Parathyroid adenoma (tissue), 2 donors: ENCODE measurements around the gene EOMES.

Experiments
- H2AFZ ChIP-seq: fragments of 300-600 bp; sonication (generic); one replicate; pipeline ENCODE4 v1.7.0; 2017; ENCODE audit warnings: antibody characterized with exemption, mild to moderate bottlenecking
- H3K27ac ChIP-seq: fragments of 300-600 bp; sonication (generic); one replicate; pipeline ENCODE4 v1.7.0; 2017
- H3K27me3 ChIP-seq: fragments of 300-600 bp; sonication (generic); one replicate; pipeline ENCODE4 v1.7.0; 2017; ENCODE audit warnings: low read length; ENCODE audit not compliant: control insufficient read depth, insufficient read depth
- H3K36me3 ChIP-seq: fragments of 300-600 bp; sonication (generic); one replicate; pipeline ENCODE4 v1.7.0; 2017; ENCODE audit warnings: low read length; ENCODE audit not compliant: control insufficient read depth, insufficient read depth
- H3K4me1 ChIP-seq: fragments of 300-600 bp; sonication (generic); one replicate; pipeline ENCODE4 v1.7.0; 2017; ENCODE audit warnings: control low read depth
- H3K4me2 ChIP-seq: fragments of 300-600 bp; sonication (generic); one replicate; pipeline ENCODE4 v1.7.0; 2017; ENCODE audit warnings: low read length
- H3K4me3 ChIP-seq: fragments of 300-600 bp; sonication (generic); one replicate; pipeline ENCODE4 v1.7.0; 2017; ENCODE audit warnings: low read depth, low read length
- H3K79me2 ChIP-seq: fragments of 300-600 bp; sonication (generic); one replicate; pipeline ENCODE4 v1.7.0; 2017; ENCODE audit warnings: control low read depth
- H3K9ac ChIP-seq: fragments of 300-600 bp; sonication (generic); one replicate; pipeline ENCODE4 v1.7.0; 2017; ENCODE audit warnings: mild to moderate bottlenecking
- H3K9me3 ChIP-seq: fragments of 300-600 bp; sonication (generic); one replicate; pipeline ENCODE4 v1.7.0; 2017; ENCODE audit warnings: low read length; ENCODE audit not compliant: control insufficient read depth
- TF ChIP-seq, protein P1 (sequence below): fragments of 300-600 bp; sonication (generic); IDR thresholded peaks from one replicate; pipeline ENCODE4 v1.7.0; 2017; ENCODE audit warnings: antibody characterized with exemption, mild to moderate bottlenecking
- donor health status: primary hyperparathyroidism.

Gene EOMES

DNA sequence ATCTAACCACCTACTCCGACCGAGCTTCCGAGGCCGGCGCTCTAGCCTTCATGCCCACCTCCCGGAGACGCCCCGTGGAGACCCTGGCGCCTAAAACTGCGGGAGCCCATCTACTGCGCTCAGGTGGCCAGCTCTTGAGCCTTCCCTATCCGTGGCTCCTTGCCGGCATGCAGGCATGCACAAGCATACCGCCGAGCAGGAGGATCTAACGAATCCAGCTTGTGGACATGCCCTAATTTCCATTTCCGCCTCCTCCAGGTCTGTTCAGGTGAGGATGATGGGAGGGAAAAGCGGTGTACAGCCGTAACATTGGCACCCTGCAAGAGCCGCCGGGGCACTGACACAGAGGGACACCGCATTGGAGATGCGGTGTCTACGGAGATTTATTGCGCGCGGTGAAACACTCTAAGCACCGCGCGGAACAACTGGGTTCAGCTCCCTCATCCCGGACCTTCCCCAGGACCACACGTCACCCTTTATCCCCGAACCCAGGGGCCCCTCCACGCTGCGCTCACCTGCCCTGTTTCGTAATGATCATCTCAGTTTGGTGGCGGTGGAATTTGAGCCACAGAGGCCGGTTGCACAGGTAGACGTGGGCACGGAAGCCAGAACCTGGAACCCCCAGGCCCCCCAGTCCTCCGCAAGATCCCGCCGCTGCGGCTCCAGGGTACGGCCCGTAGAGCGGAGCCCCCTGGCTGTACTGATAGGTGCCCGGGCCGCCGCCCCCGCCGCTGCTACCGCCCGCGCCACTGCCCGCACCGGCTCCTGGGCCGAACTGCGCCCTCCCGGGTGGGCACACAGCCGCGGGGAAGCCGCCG lies 1.0 kb downstream of the EOMES start:
- H3K4me2 ChIP-seq, result peak overlapping the region; percentile 42
- no peaks in the 10 kb centered on the region for H3K9me3 ChIP-seq
- peaks cover 11% of the 10 kb centered on the region for H3K27me3 ChIP-seq
- H3K4me1 ChIP-seq, result peaks cover 3% of the 10 kb centered on the region
- H3K36me3 ChIP-seq, result no peaks in the 10 kb centered on the region
- H3K9ac ChIP-seq, result no peak overlapping the region
- peak overlapping the region; percentile 33 for H2AFZ ChIP-seq
- no peak overlapping the region for H3K4me3 ChIP-seq
- TF ChIP-seq, protein P1, sequence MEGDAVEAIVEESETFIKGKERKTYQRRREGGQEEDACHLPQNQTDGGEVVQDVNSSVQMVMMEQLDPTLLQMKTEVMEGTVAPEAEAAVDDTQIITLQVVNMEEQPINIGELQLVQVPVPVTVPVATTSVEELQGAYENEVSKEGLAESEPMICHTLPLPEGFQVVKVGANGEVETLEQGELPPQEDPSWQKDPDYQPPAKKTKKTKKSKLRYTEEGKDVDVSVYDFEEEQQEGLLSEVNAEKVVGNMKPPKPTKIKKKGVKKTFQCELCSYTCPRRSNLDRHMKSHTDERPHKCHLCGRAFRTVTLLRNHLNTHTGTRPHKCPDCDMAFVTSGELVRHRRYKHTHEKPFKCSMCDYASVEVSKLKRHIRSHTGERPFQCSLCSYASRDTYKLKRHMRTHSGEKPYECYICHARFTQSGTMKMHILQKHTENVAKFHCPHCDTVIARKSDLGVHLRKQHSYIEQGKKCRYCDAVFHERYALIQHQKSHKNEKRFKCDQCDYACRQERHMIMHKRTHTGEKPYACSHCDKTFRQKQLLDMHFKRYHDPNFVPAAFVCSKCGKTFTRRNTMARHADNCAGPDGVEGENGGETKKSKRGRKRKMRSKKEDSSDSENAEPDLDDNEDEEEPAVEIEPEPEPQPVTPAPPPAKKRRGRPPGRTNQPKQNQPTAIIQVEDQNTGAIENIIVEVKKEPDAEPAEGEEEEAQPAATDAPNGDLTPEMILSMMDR, result no peak
- H3K79me2 ChIP-seq, result no peaks in the 10 kb centered on the region
- H3K27ac ChIP-seq, result no peak overlapping the region

DNA sequence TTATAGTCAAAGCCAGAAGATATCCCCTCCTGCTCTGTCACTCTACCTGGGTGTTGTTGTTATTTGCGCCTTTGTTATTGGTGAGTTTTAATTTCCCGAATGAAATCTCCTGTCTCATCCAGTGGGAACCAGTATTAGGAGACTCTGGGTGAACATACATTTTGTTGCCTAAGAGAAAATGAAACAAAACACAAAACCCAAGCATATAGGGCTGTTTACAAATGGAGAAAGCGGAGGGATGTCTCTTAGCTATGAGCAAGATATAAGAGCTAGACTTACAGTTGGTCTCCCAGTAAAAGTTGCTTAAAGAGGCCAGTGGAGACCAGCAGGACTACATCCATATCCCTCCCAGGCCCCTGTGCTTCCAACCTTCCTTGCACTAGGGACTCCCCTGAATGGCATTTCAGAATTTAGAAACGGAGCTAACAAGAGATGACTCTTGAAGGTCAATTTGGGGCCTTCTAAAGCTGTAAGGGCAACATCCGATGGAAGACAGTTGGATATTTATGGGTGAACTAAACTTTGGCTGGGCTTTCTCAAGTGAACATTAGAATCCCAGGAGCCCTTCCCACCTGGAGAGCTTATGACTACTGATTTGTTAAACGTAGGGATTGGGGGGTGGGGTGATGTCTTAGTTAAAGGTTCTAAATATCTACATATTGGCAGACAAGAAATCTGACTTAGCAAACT lies 2.7 kb downstream of the EOMES start:
- H3K9ac ChIP-seq, result no peak overlapping the region
- H3K4me1 ChIP-seq, result peaks cover 3% of the 10 kb centered on the region
- H3K4me3 ChIP-seq, result no peak overlapping the region
- no peak overlapping the region for H2AFZ ChIP-seq
- TF ChIP-seq, protein P1, result no peak
- no peaks in the 10 kb centered on the region for H3K79me2 ChIP-seq
- H3K36me3 ChIP-seq, result no peaks in the 10 kb centered on the region
- H3K9me3 ChIP-seq, result no peaks in the 10 kb centered on the region
- no peak overlapping the region for H3K27ac ChIP-seq
- H3K4me2 ChIP-seq, result no peak overlapping the region
- H3K27me3 ChIP-seq, result peaks cover 11% of the 10 kb centered on the region

DNA sequence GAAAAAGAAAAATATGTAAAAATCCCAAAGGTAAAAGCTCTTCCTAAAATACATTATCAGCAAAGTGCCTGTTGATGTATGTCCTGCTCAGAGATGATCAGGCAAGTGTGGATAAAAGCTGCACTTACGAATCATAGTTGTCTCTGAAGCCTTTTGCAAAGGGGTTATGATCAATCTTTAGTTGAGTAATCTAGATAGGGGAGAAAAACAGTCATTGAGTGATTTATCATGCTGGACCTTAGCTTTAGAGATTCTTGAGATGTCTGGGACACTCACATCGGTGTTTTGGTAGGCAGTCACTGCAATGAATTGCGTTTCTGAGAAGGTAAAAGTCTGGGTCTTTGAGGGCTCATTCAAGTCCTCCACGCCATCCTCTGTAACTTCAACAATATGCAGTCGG lies 3.7 kb downstream of the EOMES start:
- peaks cover 11% of the 10 kb centered on the region for H3K27me3 ChIP-seq
- no peak overlapping the region for H2AFZ ChIP-seq
- H3K79me2 ChIP-seq, result no peaks in the 10 kb centered on the region
- H3K27ac ChIP-seq, result no peak overlapping the region
- H3K4me1 ChIP-seq, result peaks cover 3% of the 10 kb centered on the region
- H3K4me2 ChIP-seq, result no peak overlapping the region
- TF ChIP-seq, protein P1, result no peak
- H3K9me3 ChIP-seq, result no peaks in the 10 kb centered on the region
- H3K9ac ChIP-seq, result no peak overlapping the region
- H3K36me3 ChIP-seq, result no peaks in the 10 kb centered on the region
- no peak overlapping the region for H3K4me3 ChIP-seq

DNA sequence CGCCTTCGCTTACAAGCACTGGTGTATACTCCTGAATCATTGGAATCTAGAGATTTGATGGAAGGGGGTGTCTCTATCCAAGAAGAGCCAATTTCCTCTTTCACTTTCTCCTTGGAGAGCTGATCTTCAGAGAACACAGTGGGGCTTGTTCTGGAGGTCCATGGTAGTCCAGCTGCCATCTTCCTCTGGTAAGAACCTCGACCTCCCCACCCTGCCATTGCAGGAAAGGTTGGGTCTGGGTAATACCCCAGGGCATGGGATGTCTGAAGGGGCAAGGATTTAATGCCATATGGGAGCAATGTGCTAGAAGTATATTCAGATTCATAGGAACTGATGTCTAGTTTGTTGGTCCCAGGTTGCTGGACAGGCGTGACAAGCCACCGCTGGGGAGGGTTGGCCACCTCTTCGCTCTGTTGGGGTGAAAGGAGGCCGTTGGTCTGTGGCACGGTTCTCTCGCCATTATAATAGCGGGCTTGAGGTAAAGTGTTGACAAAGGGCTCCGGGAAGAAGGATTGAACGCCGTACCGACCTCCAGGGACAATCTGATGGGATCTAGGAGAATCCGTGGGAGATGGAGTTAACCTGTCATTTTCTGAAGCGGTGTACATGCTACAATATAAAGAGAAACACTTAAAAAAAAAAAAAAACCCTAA lies 4.8 kb downstream of the EOMES start:
- no peak overlapping the region for H3K9ac ChIP-seq
- H3K27me3 ChIP-seq, result peaks cover 11% of the 10 kb centered on the region
- no peak overlapping the region for H3K4me3 ChIP-seq
- H3K36me3 ChIP-seq, result no peaks in the 10 kb centered on the region
- no peaks in the 10 kb centered on the region for H3K79me2 ChIP-seq
- no peaks in the 10 kb centered on the region for H3K9me3 ChIP-seq
- H3K4me1 ChIP-seq, result peaks cover 6% of the 10 kb centered on the region
- no peak overlapping the region for H3K27ac ChIP-seq
- H2AFZ ChIP-seq, result no peak overlapping the region
- H3K4me2 ChIP-seq, result no peak overlapping the region
- TF ChIP-seq, protein P1, result no peak
